ENCODE measurements around the gene RHOXF2.

Gene RHOXF2

GRCh38 chrX:120207009-120207605 is 48.7 kb downstream of the RHOXF2 start:
- H3K9me3 ChIP-seq (ENCODE audit: control insufficient read depth, low read length): no peaks in the 10 kb centered on the region
- no peaks in the 10 kb centered on the region for H3K27me3 ChIP-seq (ENCODE audit: control insufficient read depth, insufficient read depth, low read length)
- TF ChIP-seq CTCF (IDR thresholded peaks at IDR 0.05): no peak
- H3K9ac ChIP-seq: no peak overlapping the region
- H3K79me2 ChIP-seq: no peaks in the 10 kb centered on the region
- no peak overlapping the region for H3K4me2 ChIP-seq (ENCODE audit: low read length)
- H2AFZ ChIP-seq: no peak overlapping the region
- H3K4me3 ChIP-seq (ENCODE audit: low read depth, low read length): no peak overlapping the region
- no peaks in the 10 kb centered on the region for H3K36me3 ChIP-seq (ENCODE audit: control insufficient read depth, insufficient read depth, low read length)
- peaks cover 3% of the 10 kb centered on the region for H3K4me1 ChIP-seq
- H3K27ac ChIP-seq: no peak overlapping the region

- Histone ChIP-seq H3K4me2 (ENCODE audit: low read length) (no peak overlapping the region), H3K27me3 (ENCODE audit: control insufficient read depth, insufficient read depth, low read length) (no peaks in the 10 kb centered on the region), H3K4me3 (ENCODE audit: low read depth, low read length) (no peak overlapping the region), H2AFZ (no peak overlapping the region), H3K9ac (no peak overlapping the region), H3K9me3 (ENCODE audit: control insufficient read depth, low read length) (no peaks in the 10 kb centered on the region), H3K27ac (no peak overlapping the region), H3K4me1 (peaks cover 3% of the 10 kb centered on the region), H3K36me3 (ENCODE audit: control insufficient read depth, insufficient read depth, low read length) (no peaks in the 10 kb centered on the region), H3K79me2 (no peaks in the 10 kb centered on the region)
- peak; percentile 60 for TF ChIP-seq CTCF (IDR thresholded peaks at IDR 0.05)
Observed at GRCh38 chrX:120213438-120214265, 55.2 kb downstream of the RHOXF2 start.
